ENCODE data around the gene TRIM14.

Gene TRIM14, protein sequence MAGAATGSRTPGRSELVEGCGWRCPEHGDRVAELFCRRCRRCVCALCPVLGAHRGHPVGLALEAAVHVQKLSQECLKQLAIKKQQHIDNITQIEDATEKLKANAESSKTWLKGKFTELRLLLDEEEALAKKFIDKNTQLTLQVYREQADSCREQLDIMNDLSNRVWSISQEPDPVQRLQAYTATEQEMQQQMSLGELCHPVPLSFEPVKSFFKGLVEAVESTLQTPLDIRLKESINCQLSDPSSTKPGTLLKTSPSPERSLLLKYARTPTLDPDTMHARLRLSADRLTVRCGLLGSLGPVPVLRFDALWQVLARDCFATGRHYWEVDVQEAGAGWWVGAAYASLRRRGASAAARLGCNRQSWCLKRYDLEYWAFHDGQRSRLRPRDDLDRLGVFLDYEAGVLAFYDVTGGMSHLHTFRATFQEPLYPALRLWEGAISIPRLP

DNA sequence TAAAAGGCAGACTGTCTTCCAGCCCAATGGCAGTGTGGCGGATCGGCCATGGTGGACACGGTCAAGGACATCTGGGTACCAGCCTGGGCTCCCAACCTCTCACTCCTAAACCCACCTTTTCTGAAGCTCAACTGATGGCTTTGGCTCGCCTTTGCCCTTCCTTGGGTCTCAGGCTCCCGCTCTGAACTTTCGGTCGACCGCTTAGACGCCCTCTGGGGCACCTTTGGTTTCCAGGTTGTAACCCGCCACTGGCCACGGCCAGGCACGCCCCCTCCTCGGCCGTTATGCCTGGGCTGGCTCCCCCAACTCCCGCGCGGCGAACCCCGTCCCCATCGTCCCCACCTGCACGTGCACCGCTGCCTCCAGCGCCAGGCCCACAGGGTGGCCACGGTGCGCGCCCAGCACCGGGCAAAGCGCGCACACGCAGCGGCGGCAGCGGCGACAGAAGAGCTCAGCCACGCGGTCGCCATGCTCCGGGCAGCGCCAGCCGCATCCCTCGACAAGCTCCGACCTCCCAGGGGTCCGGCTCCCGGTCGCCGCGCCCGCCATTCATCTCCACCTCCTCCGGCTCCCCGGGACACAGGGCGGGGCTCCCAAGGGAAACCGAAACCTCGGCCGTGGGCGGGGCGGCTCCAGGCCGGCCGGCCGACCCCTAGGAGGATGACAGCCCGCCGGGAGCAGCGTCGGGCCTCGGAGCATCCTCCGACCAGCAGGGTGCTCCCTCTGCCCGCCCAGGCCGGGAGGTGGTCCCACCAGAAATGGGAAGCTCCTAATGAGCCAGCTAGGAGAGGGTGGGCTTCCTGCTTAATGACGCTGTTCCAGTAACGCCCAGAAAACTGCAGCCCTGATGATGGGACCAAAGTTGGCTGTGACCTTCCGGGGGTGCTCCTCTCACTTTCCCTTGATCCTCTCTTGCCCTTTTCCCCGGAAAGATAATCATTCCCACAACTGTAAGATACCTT, at the start of gene TRIM14:
TRIM14 (minus strand) TSS at position 583 of the 962 bp plus-strand sequence; CDS start at position 549, 34 bp downstream.
- DNase-seq (ENCODE audit: extremely low spot score, insufficient read length, low read depth) (peak; percentile 57), FAIRE-seq (peak; percentile 73)

DNA sequence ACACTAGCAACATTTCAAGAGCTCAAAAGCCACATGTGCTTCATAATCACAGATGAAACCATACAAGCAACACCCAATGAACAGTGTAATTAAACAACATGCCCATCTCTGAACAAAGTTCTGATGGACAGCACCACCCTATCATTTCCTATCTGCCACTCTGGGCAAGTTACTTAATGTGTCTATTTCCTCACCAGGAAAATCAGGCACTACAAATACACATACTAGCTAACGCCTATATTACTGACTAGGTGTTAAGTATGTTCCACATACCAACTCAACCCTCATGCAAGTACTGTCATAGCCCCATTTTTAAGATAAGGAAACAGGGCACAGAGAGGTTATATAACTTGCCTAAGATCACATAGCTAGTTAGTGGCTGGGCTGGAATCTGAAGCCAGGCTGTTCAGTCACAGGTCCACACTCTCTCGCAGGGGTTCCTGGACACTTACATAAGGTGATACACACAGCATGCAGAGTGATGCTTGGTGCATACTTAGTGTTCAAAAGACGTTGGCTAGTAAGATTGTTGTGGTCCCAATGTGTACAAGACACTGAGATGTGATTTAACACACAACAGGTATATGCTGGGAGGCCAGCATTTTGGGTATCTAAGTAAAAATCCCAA, 49.2 kb upstream of the TRIM14 start:
- FAIRE-seq (no peak), DNase-seq (ENCODE audit: extremely low spot score, insufficient read length, low read depth) (no peak)

DNA sequence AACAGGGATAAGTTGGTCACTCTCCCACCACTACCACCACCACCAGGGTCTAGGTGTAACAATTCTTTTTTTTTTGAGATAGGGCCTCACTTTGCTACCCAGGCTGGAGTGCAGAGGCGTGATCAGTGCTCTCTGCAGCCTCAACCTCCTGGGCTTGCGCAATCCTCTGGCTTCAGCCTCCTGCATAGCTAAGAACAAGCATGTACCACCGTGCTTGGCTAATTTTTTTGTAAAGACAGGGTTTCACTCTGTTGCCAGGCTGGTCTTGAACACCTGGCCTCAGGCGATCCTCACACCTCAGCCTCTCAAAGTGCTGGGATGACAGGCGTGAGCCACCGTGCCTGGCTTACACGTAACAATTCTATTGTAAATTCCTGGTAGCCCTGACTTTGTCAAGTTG, 45.9 kb upstream of the TRIM14 start:
- FAIRE-seq (no peak), DNase-seq (ENCODE audit: extremely low spot score, insufficient read length, low read depth) (no peak)

DNA sequence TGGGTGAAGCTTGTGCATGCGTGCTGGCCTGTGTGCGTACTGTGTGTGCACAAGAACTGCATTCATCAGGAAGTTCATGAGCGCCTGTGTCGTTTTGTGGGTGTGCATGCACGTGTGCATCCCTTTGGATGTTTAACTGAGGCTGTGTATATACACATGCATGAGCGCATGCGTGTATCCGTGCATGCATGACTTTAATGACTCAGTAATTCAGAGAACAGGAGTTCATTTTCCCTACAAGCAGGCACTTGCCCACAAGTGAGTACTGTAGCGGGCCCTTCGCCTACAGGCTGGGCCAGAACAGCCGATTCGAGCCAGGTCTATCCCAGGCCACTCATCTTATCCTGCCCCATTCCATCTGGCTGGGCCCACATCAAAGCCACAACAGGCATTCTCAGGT, 43.6 kb upstream of the TRIM14 start:
- no peak for DNase-seq (ENCODE audit: extremely low spot score, insufficient read length, low read depth)
- FAIRE-seq: no peak

DNA sequence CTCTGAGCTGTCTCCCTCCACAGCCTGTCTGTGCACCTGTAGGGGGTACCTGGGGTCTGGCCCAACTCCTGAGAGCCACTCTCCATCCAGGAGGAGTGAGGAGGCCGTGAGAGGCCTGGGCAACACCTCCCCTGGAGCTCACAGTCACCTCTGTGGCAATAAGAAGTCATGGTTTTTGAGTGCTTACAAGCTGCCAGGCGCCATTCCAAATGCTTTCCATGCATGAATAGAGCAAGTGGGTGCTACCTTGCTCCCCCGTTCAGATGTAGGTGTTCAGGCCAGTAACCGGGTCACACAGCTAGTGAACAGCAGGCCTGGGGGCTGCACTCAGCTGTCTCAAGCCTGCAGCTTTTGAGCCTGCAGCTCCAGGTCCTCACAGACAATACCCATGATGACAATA, 42.8 kb upstream of the TRIM14 start:
- no peak for FAIRE-seq

DNA sequence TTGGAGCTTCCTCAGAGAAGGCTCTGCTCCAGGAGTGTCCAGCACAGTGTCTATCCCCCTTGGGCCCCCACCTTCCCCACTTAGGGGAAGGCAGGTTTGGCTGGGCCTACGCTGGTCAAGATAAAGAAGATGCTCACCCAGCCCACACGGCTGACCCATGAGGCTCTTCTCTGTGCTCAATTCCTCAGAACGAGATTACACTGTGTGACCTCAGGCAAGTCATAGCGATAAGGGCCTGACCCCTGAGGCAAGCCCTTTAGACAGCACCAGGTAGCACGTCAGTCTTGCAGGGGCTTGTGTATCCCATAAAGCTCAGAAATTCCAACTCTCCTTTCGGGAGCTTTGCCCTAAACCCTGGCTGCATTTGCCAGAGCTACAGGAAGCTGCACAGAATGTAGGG, 40.8 kb upstream of the TRIM14 start:
- DNase-seq (ENCODE audit: extremely low spot score, insufficient read length, low read depth) (no peak), FAIRE-seq (no peak)

More for the DNA sequence above, 42.8 kb upstream of the TRIM14 start:
- DNase-seq (ENCODE audit: extremely low spot score, insufficient read length, low read depth): no peak

DNA sequence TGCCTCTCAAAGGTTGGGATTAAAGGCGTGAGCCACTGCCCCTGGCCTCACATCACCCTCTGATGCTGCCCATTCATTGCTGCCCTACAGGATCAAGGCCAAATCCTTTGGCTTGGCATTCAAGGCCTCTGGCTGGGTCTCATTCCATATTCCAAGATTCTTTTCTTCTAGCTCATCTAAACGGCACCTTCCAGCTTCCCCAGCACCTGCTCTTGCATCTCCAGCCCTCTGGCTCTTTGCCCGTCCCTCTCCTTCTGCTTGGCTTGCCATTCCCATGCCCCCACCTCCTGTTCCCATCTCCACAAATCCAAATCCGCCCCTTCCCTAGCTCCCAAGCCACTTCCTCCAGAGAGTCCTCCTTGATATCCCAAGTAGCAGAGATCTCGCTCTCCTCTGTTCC, 40.3 kb upstream of the TRIM14 start:
- DNase-seq (ENCODE audit: extremely low spot score, insufficient read length, low read depth) (no peak), FAIRE-seq (no peak)

DNA sequence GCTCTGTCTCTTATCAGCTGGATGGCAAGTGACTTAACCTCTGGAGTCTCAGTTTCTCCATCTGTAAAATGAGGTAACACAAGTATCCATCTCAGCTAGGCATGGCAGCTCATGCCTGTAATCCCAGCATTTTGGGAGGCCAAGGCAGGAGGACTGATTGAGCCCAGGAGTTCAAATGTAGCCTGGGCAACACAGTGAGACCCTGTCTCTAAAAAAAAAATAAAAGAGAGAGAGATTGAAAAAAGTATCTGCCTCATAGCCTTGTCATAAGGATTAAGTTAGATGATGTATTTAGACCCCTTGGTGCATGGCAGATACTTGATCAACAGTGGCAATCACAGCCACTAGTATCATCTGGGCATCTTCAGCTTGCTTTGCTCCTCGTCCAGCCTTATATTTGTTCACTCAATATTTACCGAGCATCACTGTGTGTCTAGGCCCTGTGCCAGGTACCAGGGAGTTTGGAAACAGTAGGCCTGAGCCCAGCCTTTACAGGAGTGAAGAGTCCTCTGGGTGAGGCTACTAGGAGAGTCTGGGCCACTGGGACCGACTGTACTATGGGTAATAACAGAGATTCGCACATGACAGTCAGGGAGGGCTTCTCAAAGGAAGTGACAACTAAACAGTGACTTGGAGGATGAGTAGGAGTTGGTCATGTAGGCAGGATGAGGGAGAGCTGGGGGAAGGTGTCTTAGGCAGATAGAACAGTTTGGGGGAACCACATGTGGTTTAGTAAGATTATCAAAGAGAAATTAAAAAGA, 39.2 kb upstream of the TRIM14 start:
- DNase-seq (ENCODE audit: extremely low spot score, insufficient read length, low read depth) (no peak), FAIRE-seq (no peak)

DNA sequence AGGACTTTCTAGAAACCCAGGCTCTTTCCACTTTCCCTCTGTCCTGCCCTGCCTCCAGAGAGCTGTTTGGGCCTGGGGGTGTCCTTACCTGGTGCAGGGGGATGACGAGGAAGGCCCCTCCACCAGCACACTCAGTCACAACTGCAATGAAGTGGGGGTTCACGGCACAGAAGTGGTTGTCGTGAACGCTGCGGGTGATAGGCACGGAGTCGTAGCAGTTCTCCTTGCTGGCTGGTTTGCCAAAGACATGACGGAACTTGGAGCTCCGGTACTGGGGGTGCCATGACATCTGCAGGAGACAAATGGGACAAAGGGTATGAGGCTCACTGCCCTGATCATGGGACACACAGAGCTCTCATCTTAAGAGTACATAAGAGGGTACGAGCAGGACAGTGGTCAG, 38.4 kb upstream of the TRIM14 start:
- FAIRE-seq: no peak
- no peak for DNase-seq (ENCODE audit: extremely low spot score, insufficient read length, low read depth)

DNA sequence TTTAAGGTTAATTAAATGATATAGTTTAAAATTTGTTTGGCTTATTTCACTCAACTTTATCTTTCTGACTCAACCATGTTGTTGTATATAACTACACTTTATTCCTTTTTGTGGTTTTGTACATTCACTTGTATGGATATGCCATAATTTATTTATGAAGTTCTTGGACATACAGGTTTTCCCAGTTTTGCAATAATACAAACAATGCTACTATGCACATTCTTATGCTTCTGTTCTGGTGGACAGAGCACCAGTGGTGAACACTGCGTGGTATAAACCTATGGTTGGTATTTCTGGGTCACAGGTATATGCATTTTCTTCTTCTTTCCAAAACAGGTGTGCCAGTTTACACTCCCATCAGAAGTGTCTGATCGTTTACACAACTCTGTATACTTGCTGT, 35.7 kb upstream of the TRIM14 start:
- DNase-seq (ENCODE audit: extremely low spot score, insufficient read length, low read depth) (no peak), FAIRE-seq (no peak)

DNA sequence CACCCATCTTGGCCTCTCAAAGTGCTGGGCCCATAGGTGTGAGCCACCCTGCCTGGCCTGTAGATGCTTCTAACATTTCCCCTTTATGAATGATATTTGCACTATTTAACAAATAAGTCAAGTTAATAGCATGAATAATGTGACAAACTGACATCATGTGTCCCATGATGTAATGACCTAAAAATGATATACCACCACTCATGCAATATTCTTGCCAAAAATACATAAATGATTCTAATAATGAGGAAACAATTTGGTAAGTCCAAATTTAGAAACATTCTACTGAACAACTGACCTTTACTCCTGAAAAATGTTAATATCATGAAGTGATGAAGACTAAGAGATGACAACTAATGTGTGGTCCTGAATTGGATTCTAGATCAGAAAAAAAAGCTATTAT, 33.5 kb upstream of the TRIM14 start:
- DNase-seq (ENCODE audit: extremely low spot score, insufficient read length, low read depth) (no peak), FAIRE-seq (no peak)

DNA sequence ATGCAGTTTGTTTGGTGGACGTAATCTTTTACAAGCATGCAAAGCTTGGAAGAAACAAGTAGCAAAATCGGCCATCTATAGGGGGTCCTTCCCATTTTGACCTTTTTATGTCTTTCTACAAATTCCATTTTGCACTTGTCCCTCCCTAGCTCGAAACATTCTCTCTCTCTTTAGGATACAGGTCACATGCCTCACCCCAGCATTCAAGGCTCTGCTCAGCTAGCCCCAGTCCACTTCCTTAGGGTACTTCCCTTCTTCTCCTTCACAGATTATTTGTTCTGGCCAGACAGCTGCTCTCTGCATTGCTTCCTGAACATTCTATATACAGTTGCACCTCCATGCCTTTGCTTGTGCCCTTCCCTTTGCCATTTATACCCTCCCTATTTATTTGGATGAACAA, 31.7 kb upstream of the TRIM14 start:
- FAIRE-seq (no peak), DNase-seq (ENCODE audit: extremely low spot score, insufficient read length, low read depth) (no peak)

DNA sequence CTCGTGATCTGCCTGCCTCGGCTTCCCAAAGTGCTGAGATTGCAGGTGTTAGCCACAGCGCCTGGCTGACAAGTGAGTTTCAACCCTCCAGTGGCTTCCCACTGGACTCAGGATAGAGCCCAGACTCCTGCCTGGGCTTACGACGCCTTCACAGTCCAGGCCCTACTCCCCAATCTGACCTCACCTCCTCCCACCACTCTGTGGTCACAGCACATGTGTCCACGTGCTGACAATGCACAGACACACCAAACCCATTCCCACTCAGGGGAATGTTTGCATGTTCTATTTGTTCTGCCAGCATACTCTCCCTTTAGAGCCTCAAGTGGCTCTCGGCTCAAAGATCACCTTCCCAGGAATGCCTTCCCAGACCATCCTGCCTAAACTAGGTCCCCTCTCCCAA, 31.1 kb upstream of the TRIM14 start:
- FAIRE-seq (no peak), DNase-seq (ENCODE audit: extremely low spot score, insufficient read length, low read depth) (no peak)

DNA sequence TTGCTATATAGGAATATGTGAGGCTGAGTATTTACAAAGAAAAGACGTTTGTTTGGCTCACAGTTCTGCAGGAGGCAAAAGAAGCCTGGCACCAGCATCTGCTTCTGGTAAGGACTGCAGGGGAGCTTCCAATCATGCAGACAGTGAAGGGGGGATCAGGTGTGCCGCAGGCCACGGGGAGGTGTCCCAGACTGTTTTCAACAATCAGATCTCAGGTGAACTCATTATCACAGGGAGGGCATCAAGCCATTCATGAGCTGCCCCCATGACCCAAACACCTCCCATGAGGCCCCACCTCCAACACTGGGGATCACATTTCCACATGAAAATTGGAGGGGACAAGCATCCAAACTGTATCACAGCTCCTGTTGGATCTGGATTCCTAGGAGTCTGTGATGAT, 30.4 kb upstream of the TRIM14 start:
- DNase-seq (ENCODE audit: extremely low spot score, insufficient read length, low read depth): no peak

DNA sequence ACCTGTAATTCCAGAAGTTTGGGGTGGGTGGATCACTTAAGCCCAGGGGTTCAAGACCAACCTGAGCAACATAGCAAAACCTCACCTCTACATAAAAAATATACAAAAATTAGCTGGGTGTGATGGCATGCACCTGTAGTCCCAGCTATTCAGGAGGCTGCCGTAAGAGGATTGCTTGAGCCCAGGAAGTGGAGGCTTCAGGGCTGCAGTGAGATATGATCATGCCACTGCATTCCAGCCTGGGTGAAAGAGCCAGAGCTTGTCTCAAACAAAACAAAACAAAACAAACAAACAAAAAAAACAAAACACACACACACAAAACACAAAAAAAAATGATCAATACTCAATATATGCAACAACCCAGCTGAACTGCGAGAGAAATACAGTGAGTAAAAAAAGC, 29.5 kb upstream of the TRIM14 start:
- DNase-seq (ENCODE audit: extremely low spot score, insufficient read length, low read depth) (no peak), FAIRE-seq (no peak)

More for the DNA sequence above, 30.4 kb upstream of the TRIM14 start:
- no peak for FAIRE-seq

DNA sequence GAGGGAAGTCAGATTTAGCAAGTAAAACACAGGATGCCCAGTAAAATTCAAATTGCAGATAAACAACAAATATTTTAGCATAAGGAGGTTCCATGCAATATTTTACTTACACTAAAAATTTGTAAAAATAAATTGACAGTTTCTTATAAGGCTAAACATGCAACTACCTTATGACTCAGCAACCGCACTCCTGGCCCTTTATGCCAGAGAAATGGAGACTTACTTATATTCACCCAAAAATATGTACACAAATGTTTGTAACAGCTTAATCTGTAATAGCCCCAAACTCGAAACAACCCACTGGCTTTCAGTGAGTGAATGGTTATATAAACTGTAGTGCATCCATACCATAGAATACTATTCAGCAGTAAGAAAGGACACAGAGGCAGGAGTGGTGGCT, 28.6 kb upstream of the TRIM14 start:
- no peak for FAIRE-seq
- DNase-seq (ENCODE audit: extremely low spot score, insufficient read length, low read depth): no peak

DNA sequence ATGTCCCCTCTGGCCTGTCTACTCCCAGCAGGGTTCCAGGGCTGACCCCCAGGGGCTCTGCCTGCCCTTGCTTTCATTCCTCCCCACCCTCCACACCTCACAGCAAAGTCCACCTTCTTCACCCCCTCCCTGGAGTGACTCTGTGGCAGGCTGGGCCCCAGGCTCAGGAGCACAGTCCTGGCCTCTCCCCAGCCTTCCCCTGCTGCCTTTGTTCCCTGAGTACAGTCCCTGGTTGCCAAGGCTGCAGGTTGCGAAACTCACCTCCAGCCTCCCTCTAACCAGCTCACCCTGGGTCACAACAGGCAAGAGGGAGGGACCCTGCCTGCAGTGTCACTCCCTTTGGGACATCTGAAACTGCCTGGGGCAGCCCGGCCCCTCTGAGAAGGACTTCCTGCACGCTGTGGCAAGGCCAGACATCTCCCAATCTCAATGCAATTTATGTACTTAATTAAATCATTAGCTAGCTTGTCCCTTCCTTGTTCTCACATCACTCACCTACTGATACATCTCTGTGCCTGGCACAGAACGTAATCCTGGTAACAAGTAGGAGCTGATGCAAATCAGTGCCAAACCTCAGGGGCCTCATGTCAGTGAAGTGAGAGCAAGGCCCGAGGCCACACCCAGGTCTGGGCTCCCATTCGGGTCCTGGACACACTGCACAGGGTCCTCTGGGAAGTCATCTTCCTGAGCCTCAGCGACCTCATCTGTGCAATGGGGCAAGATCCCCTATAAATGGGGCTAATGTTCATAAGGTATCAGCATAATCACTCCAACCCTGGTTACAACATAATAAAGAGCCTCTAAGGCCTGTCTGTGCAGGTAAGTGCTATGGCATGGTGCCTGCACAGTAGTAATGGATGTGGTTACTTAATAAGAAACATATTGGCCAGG, 27.3 kb upstream of the TRIM14 start:
- peak; percentile 60 for FAIRE-seq
- no peak for DNase-seq (ENCODE audit: extremely low spot score, insufficient read length, low read depth)

DNA sequence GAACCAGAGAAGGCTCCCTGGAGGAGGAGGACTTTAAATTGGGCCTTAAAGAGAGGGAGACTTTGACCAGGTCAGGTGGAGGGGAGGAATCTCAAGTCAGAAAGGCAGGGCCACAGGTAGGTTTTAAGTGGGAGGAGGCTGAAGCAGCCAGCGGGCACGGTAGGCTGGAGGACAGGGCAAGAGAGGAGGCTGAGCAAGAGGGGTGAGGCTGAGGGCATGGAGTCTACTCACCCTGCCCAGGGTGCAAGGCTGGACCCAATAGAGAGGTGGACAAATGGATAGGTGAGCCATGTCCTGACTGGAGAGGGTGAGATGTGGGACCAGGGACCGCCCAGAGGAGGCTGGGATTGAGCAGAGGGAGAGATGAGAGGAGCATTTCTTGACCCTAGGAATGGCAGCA, 25.6 kb upstream of the TRIM14 start:
- DNase-seq (ENCODE audit: extremely low spot score, insufficient read length, low read depth) (no peak), FAIRE-seq (no peak)

DNA sequence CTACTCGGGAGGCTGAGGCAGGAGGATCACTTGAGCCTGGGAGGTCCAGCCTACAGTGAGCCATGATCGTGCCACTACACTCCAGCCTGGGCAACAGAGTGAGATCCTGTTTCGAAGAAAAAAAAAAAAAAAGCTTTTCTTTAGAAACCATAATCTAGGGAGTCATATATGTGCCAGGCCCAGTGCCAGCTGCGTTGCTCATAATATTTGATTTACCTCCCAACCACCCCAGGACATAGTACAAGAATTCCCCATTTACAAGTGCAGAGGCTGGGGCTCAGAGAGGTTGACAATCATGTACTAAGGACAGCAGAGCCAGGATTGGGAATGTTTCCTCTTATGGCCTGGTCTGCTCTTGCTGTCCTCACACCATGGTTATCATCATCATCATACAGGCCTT, 25.1 kb upstream of the TRIM14 start:
- DNase-seq (ENCODE audit: extremely low spot score, insufficient read length, low read depth): no peak
- no peak for FAIRE-seq

Data from GM18507 (cell line).